VCaP (cell line): ENCODE results near the gene TRIM38.

Experiments
- H3K27ac ChIP-seq: fragments of 450-650 bp; 2 replicates; pipeline ENCODE4 v1.5.1; 2017
- TF ChIP-seq, protein P1 (sequence below): fragments of 450-650 bp; conservative IDR thresholded peaks from 2 replicates; pipeline ENCODE4 v1.5.1; 2017; ENCODE audit warnings: mild to moderate bottlenecking, moderate library complexity

Gene TRIM38, protein sequence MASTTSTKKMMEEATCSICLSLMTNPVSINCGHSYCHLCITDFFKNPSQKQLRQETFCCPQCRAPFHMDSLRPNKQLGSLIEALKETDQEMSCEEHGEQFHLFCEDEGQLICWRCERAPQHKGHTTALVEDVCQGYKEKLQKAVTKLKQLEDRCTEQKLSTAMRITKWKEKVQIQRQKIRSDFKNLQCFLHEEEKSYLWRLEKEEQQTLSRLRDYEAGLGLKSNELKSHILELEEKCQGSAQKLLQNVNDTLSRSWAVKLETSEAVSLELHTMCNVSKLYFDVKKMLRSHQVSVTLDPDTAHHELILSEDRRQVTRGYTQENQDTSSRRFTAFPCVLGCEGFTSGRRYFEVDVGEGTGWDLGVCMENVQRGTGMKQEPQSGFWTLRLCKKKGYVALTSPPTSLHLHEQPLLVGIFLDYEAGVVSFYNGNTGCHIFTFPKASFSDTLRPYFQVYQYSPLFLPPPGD

DNA sequence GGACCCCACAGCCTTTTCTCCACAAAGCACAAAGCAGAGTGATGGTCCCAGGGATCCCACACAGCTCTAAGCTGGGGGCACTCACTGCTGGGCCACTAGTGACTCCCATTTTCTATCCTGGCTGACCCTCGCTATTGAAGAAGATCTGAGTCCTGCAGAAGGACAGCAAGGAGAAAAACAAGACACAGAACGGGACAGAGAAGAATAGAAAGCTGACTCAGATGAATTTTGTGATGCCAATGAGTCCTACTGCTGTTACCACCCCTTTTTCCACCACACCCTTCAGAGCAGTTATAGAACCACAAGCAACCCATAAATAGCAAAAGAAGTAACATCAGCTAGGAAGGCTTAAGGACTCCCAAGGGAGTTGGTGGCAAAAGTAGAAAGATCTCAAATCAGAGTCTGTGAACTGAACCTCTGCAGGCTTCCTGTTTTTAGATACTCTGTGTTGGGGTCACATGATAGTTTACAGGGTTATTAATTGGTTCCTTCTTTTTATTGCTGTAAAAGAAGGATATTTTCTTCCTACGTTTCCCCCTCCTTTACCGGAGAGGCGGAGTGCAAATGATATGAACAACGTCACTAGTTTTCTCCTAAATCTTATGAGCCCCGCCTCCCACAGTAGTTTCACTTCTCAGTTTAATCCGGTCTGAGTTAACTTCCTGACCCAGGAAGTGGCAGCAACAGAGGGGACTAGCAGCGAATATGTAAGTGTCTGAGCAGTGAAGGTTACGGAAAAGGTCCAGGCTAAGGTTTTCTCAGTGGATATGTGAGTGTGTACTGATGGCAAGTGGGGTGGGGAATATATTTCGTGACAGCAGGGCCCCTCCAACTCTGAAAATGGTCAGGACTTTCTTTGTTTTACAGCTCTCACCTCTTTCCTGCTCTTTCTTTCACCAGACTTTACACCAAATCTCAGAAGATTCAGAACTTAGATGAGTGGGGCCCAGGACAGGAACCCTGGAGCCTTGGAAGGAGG is at the start of gene TRIM38:
TRIM38 (plus strand) TSS at position 654 of the 979 bp plus-strand sequence. CDS start 3,721 bp downstream, outside the sequence.
- TF ChIP-seq, protein P1, sequence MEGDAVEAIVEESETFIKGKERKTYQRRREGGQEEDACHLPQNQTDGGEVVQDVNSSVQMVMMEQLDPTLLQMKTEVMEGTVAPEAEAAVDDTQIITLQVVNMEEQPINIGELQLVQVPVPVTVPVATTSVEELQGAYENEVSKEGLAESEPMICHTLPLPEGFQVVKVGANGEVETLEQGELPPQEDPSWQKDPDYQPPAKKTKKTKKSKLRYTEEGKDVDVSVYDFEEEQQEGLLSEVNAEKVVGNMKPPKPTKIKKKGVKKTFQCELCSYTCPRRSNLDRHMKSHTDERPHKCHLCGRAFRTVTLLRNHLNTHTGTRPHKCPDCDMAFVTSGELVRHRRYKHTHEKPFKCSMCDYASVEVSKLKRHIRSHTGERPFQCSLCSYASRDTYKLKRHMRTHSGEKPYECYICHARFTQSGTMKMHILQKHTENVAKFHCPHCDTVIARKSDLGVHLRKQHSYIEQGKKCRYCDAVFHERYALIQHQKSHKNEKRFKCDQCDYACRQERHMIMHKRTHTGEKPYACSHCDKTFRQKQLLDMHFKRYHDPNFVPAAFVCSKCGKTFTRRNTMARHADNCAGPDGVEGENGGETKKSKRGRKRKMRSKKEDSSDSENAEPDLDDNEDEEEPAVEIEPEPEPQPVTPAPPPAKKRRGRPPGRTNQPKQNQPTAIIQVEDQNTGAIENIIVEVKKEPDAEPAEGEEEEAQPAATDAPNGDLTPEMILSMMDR = no peak
- H3K27ac ChIP-seq = no peak within 1 kb of the TSS; the same call in 1 of the 2 replicates

DNA sequence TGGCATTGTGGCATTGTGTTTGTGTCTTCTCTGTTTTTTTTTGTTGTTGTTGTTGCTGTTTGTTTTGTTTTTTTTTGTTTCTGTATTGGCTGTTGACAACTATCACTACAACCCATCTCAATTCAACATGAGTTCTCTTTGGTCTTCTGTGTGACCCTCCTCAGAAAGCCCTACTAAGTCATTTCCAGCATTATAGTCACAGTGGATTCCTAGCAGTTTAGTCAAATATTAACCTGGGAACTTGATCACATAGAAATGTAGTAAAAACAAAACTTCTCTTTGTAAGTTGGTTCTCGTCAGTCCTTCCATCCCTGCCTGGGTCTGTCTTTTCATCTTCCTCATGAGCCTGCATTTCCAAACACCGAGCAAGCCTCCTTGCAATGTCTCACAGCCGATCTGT is 48.9 kb upstream of the TRIM38 start:
- H3K27ac ChIP-seq = no peak overlapping the region
- TF ChIP-seq, protein P1 = no peak

DNA sequence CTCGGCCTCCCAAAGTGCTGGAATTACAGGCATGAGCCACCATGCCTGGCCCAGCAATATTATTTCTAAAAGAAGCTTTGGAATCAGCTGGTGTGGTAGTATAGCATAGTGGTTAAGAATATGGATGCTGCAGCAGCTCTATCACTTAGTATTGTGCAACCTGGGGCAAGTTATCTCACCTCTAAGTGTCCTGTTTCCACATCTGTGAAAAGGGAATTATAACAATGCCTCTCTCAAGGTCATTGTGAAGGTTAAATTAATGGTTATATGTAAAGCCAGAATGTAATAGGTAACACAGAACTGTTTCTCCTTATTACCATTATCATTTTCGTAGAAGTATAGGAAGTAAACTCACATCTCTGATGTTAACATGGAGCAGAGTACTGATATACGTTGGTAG is 46.3 kb upstream of the TRIM38 start:
- H3K27ac ChIP-seq = no peak overlapping the region
- TF ChIP-seq, protein P1 = no peak

DNA sequence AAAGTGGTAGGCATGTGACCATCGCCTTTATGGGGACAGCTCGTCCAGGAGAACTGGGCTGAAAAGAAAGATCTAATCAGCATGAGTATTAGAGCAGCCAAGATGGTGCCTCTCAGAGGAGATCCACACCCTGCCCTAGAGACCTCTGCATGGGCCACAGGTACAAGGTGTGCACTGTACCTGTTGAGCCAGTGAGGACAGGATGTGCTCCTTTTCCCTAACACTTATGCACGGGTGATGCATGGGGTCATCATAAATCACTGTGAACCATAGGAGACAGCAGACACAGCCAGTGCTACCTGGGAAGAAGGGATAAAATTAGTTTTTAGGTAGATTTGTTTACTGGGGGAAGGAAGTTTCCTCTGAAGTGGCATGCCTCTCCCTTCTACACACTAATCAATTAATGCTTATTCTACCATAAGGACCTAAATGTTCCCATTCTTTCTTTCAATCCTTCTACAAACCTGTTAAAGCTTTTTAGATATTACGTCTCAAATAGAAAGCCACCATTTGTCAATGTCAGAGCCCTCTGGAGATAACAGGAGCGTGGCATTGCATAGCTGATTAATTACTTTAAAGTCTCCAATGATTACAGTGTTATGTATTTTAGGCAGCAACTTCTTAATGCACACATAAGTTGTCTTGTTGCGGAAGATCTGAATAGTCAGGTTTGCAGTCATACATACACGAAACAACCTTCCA is 45.7 kb upstream of the TRIM38 start:
- TF ChIP-seq, protein P1 = no peak
- no peak overlapping the region for H3K27ac ChIP-seq

DNA sequence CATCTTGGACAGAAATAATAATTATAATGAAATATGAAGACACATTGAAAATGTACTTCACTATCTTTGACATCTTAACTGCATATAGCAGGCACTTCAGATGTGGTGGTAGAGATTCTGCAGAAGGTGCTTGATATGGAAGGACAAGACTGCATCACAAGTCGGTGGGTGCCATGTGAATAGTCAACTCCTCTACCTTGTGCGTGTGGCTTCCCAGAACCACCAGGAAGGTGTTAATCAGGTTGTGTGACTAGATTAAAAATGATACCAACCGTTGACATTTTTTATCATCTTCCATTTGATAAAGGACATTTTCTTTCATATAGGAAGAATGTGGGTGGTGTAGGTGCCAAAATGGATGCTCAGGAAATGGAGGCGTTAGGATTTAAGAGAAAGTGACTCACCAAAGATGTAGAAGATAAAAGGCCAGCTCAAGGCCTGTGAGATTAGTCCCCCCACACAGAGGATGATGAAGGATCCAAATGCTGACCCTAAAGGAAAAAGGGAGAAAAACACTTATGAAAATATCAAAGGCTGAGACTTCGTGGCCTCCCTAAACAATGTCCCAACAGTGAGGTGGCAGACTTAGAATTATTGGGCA is 44.4 kb upstream of the TRIM38 start:
- no peak overlapping the region for H3K27ac ChIP-seq
- TF ChIP-seq, protein P1 = no peak

DNA sequence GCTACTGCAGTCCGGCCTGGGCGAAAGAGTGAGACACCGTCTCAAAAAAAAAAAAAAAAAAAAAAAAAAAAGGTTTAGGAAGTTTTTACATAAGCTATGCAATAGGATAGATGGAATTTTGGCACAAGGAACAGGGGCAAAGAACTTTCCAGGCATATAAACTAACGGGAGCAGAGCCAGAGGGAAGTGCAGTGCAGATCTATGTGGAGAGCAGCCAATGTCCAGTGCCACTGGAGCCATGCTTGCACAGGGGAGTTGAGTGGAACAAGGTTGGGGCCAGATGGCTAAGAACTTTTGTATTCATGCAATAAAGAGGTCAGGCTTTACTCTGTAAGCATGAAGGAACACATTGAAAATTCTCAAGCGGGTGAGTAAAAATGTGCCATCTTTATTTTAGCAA is 42.9 kb upstream of the TRIM38 start:
- no peak overlapping the region for H3K27ac ChIP-seq
- TF ChIP-seq, protein P1 = no peak
